Measurements from ENCODE around the gene TADA2B.
A peak's percentile ranks its signal among the peaks of the same experiment; 100 is the strongest.

TADA2B gene

GRCh38 chr4:7062816-7063215, 19.6 kb downstream of the TADA2B start:
- TF ChIP-seq EZH2phosphoT487 (IDR thresholded peaks at IDR 0.05; ENCODE audit: borderline replicate concordance) (no peak), CTCF (conservative IDR thresholded peaks at IDR 0.05; ENCODE audit: low read length) (no peak)
- Histone ChIP-seq H3K4me1 (ENCODE audit: insufficient read depth, low read length, poor library complexity, severe bottlenecking) (peaks cover 20% of the 10 kb centered on the region), H3K36me3 (ENCODE audit: insufficient read depth, low read length) (peaks cover 44% of the 10 kb centered on the region), H3F3A (ENCODE audit: low read depth) (0 out of 2 replicates have a peak, but pooled peaks cover 3% of the 10 kb centered on the region), H3K9ac (ENCODE audit: low read depth, low read length, poor library complexity, severe bottlenecking) (no peak overlapping the region), H3K27me3 (ENCODE audit: insufficient read depth, low read length, poor library complexity, severe bottlenecking) (no peaks in the 10 kb centered on the region), H3K9me3 (ENCODE audit: insufficient read depth, low read depth, low read length) (no peaks in the 10 kb centered on the region), H4K20me1 (ENCODE audit: insufficient read depth, low read length, poor library complexity, severe bottlenecking) (peaks cover 56% of the 10 kb centered on the region), H3K9me2 (replicated peaks; ENCODE audit: low read depth, low read length) (no peaks in the 10 kb centered on the region), H3K4me2 (ENCODE audit: low read depth, low read length, poor library complexity, severe bottlenecking) (no peak overlapping the region), H3K79me2 (ENCODE audit: insufficient read depth, low read length) (peaks cover 33% of the 10 kb centered on the region), H2AFZ (ENCODE audit: low read length) (no peak overlapping the region), H3K4me3 (ENCODE audit: low read length, poor library complexity, severe bottlenecking) (no peak overlapping the region)

- H3K9ac ChIP-seq (ENCODE audit: low read depth, low read length, poor library complexity, severe bottlenecking) = no peak overlapping the region
- peaks cover 33% of the 10 kb centered on the region for H3K79me2 ChIP-seq (ENCODE audit: insufficient read depth, low read length)
- no peak overlapping the region for H3K4me3 ChIP-seq (ENCODE audit: low read length, poor library complexity, severe bottlenecking)
- peaks cover 44% of the 10 kb centered on the region for H3K36me3 ChIP-seq (ENCODE audit: insufficient read depth, low read length)
- no peak overlapping the region for H2AFZ ChIP-seq (ENCODE audit: low read length)
- peaks cover 20% of the 10 kb centered on the region for H3K4me1 ChIP-seq (ENCODE audit: insufficient read depth, low read length, poor library complexity, severe bottlenecking)
- no peaks in the 10 kb centered on the region for H3K9me3 ChIP-seq (ENCODE audit: insufficient read depth, low read depth, low read length)
- H3F3A ChIP-seq (ENCODE audit: low read depth) = 0 out of 2 replicates have a peak, but pooled peaks cover 3% of the 10 kb centered on the region
- H3K9me2 ChIP-seq (replicated peaks; ENCODE audit: low read depth, low read length) = no peaks in the 10 kb centered on the region
- peaks cover 56% of the 10 kb centered on the region for H4K20me1 ChIP-seq (ENCODE audit: insufficient read depth, low read length, poor library complexity, severe bottlenecking)
- TF ChIP-seq CTCF (conservative IDR thresholded peaks at IDR 0.05; ENCODE audit: low read length) (no peak), EZH2phosphoT487 (IDR thresholded peaks at IDR 0.05; ENCODE audit: borderline replicate concordance) (no peak)
- H3K4me2 ChIP-seq (ENCODE audit: low read depth, low read length, poor library complexity, severe bottlenecking) = no peak overlapping the region
- no peaks in the 10 kb centered on the region for H3K27me3 ChIP-seq (ENCODE audit: insufficient read depth, low read length, poor library complexity, severe bottlenecking)
Measured at GRCh38 chr4:7063362-7063761, 20.2 kb downstream of the TADA2B start.

- Histone ChIP-seq H3K36me3 (ENCODE audit: insufficient read depth, low read length) (peaks cover 28% of the 10 kb centered on the region), H3K9me3 (ENCODE audit: insufficient read depth, low read depth, low read length) (no peaks in the 10 kb centered on the region), H3K9me2 (replicated peaks; ENCODE audit: low read depth, low read length) (no peaks in the 10 kb centered on the region), H3K79me2 (ENCODE audit: insufficient read depth, low read length) (peaks cover 33% of the 10 kb centered on the region), H4K20me1 (ENCODE audit: insufficient read depth, low read length, poor library complexity, severe bottlenecking) (peaks cover 56% of the 10 kb centered on the region), H3K4me3 (ENCODE audit: low read length, poor library complexity, severe bottlenecking) (peak overlapping the region; percentile 82), H2AFZ (ENCODE audit: low read length) (no peak overlapping the region), H3F3A (ENCODE audit: low read depth) (0 out of 2 replicates have a peak, but pooled peaks cover 2% of the 10 kb centered on the region), H3K27me3 (ENCODE audit: insufficient read depth, low read length, poor library complexity, severe bottlenecking) (no peaks in the 10 kb centered on the region), H3K4me1 (ENCODE audit: insufficient read depth, low read length, poor library complexity, severe bottlenecking) (peaks cover 23% of the 10 kb centered on the region), H3K9ac (ENCODE audit: low read depth, low read length, poor library complexity, severe bottlenecking) (no peak overlapping the region), H3K4me2 (ENCODE audit: low read depth, low read length, poor library complexity, severe bottlenecking) (peak overlapping the region; percentile 100)
- TF ChIP-seq EZH2phosphoT487 (IDR thresholded peaks at IDR 0.05; ENCODE audit: borderline replicate concordance) (no peak), CTCF (conservative IDR thresholded peaks at IDR 0.05; ENCODE audit: low read length) (no peak)
Measured at GRCh38 chr4:7066006-7066405, 22.8 kb downstream of the TADA2B start.

Data from Loucy (cell line).